Liver (tissue), 9 donors: ENCODE results near the gene KANSL1. TPM values are rescaled to one million over a fixed set of nuclear protein-coding genes. Genes with fewer than 3 reads are reported as not detected.

Source experiments
- DNase-seq: peaks from one replicate; pipeline ENCODE4 v3.0.0-alpha.2; 2017; ENCODE audit warnings: low spot score
- H3K27ac ChIP-seq, 2 donors: one replicate each; pipeline ENCODE4 v1.7.0; 2013; ENCODE audit warnings: inconsistent platforms in 2 of 2, low read length in 2 of 2, control low read depth in 1 of 2, low read depth in 1 of 2, mild to moderate bottlenecking in 1 of 2
- H3K27me3 ChIP-seq, 4 donors: one replicate each; pipeline versions ENCODE4 v1.6.1 to v1.7.0; 2013; ENCODE audit warnings: low read length in 3 of 4, inconsistent platforms in 1 of 4, mild to moderate bottlenecking in 1 of 4, moderate library complexity in 1 of 4; ENCODE audit not compliant: control insufficient read depth in 4 of 4, insufficient read depth in 4 of 4
- H3K36me3 ChIP-seq, 4 donors: one replicate each; pipeline versions ENCODE4 v1.6.1 to v1.7.0; 2013; ENCODE audit warnings: low read length in 3 of 4, mild to moderate bottlenecking in 3 of 4, low read depth in 1 of 4, moderate library complexity in 1 of 4; ENCODE audit not compliant: control insufficient read depth in 4 of 4, insufficient read depth in 3 of 4
- H3K4me1 ChIP-seq, 4 donors: one replicate each; pipeline versions ENCODE4 v1.6.1 to v1.7.0; 2013; ENCODE audit warnings: low read length in 3 of 4, mild to moderate bottlenecking in 3 of 4, moderate library complexity in 1 of 4; ENCODE audit not compliant: control insufficient read depth in 4 of 4, insufficient read depth in 4 of 4
- H3K4me3 ChIP-seq, 3 donors: one replicate each; pipeline versions ENCODE4 v1.6.1 to v1.7.0; 2013; ENCODE audit warnings: low read length in 3 of 3, control low read depth in 1 of 3, low read depth in 1 of 3, mild to moderate bottlenecking in 1 of 3
- H3K9ac ChIP-seq, 2 donors: one replicate each; pipeline ENCODE4 v1.7.0; 2013; ENCODE audit warnings: low read length in 2 of 2, mild to moderate bottlenecking in 2 of 2, moderate library complexity in 2 of 2, control low read depth in 1 of 2, low read depth in 1 of 2
- H3K9me3 ChIP-seq, 4 donors: one replicate each; pipeline versions ENCODE4 v1.6.1 to v1.7.0; 2013; ENCODE audit warnings: low read length in 3 of 4; ENCODE audit not compliant: control insufficient read depth in 4 of 4
- EGR1 ChIP-seq, 2 donors: IDR thresholded peaks; 2 replicates each; pipeline ENCODE4 v1.6.1; 2016 to 2018; ENCODE audit warnings: antibody characterized with exemption in 2 of 2, low read depth in 2 of 2
- FOXA1 ChIP-seq: IDR thresholded peaks from 2 replicates; pipeline ENCODE4 v1.6.1; 2016; ENCODE audit warnings: antibody characterized with exemption
- HNF4A ChIP-seq, 2 donors: conservative IDR thresholded peaks; 2 replicates each; pipeline ENCODE4 v1.6.1; 2016; ENCODE audit warnings: antibody characterized with exemption in 2 of 2, mild to moderate bottlenecking in 2 of 2
- HNF4G ChIP-seq: IDR thresholded peaks from 2 replicates; pipeline ENCODE4 v1.6.1; 2016; ENCODE audit warnings: antibody characterized with exemption
- MAX ChIP-seq: IDR thresholded peaks from 2 replicates; pipeline ENCODE4 v1.6.1; 2016; ENCODE audit warnings: antibody characterized with exemption
- RAD21 ChIP-seq, 2 donors: IDR thresholded peaks; 2 replicates each; pipeline ENCODE4 v1.6.1; 2016; ENCODE audit warnings: antibody characterized with exemption in 2 of 2, mild to moderate bottlenecking in 2 of 2
- REST ChIP-seq: IDR thresholded peaks from 2 replicates; pipeline ENCODE4 v1.6.1; 2016; ENCODE audit warnings: antibody characterized with exemption, mild to moderate bottlenecking
- RXRA ChIP-seq, 2 donors: IDR thresholded peaks; 2 replicates each; pipeline ENCODE4 v1.6.1; 2017 to 2018; ENCODE audit warnings: antibody characterized with exemption in 2 of 2, mild to moderate bottlenecking in 1 of 2
- SP1 ChIP-seq: IDR thresholded peaks from 2 replicates; pipeline ENCODE4 v1.6.1; 2018; ENCODE audit warnings: antibody characterized with exemption, mild to moderate bottlenecking
- YY1 ChIP-seq: IDR thresholded peaks from 2 replicates; pipeline ENCODE4 v1.6.1; 2016; ENCODE audit warnings: antibody characterized with exemption, mild to moderate bottlenecking
- ZBTB33 ChIP-seq: IDR thresholded peaks from 2 replicates; pipeline ENCODE4 v1.6.1; 2016; ENCODE audit warnings: antibody characterized with exemption
- WGBS: extraction: QIAGEN DNeasy Blood & Tissue Kit; methylation state at CpG from one replicate; pipeline ENCODE4 v1.1.7; 2013; 5-methylcytosine and 5-hydroxymethylcytosine counted together
- polyA plus RNA-seq, 2 donors: library from polyadenylated mRNA; stranded (reverse) in 1 of 2; unstranded in 1 of 2; fragments of 200-250 nt in 1 of 2; fragments of >200 nt in 1 of 2; fragmentation: Nextera tagmentation in 1 of 2; extraction: Ambion mirVana in 1 of 2; gene quantifications; one replicate each; pipeline versions ENCODE4 v1.2.1 to v1.2.3, GENCODE V29; 2013 to 2015
- total RNA-seq, 2 donors: library from RNA; depleted of rRNA; stranded (reverse); fragments of >200 nt; gene quantifications; one replicate each; pipeline ENCODE4 v1.2.3, GENCODE V29; 2014
- donor health status: healthy.
- donor health status: healthy.
- donor health status: healthy.
- donor health status: healthy.
- donor health status: healthy.

The KANSL1 gene
- total and polyA plus RNA-seq, 4 donors: 5.5 to 86.3 (median 24.0) TPM

- Histone ChIP-seq H3K9ac (no peak overlapping the region), H3K27me3 (no peaks in the 10 kb centered on the region), H3K27ac (no peak overlapping the region), H3K9me3 (no peaks in the 10 kb centered on the region), H3K4me3 (no peak overlapping the region), H3K4me1 (peaks cover 7 to 22% (median 9%) of the 10 kb centered on the region in 4 donors), H3K36me3 (no peaks in the 10 kb centered on the region)
- 78% methylated on average over 3 of the region's 3 CpGs for WGBS
- TF ChIP-seq RAD21 (IDR thresholded peaks at IDR 0.05) (no peak), FOXA1 (no peak), RXRA (IDR thresholded peaks at IDR 0.05) (no peak)
- no peak for DNase-seq
Observed at GRCh38 chr17:46135879-46136563, 57.2 kb downstream of the KANSL1 start.

- peaks cover 7 to 20% (median 9%) of the 10 kb centered on the region in 4 donors for H3K4me1 ChIP-seq
- H3K9ac ChIP-seq: no peak overlapping the region
- WGBS: 90% methylated on average over 4 of the region's 4 CpGs
- peak in 1 of 2 donors; percentile 23 for TF ChIP-seq RXRA (IDR thresholded peaks at IDR 0.05)
- peak; percentile 10 for TF ChIP-seq HNF4A (conservative IDR thresholded peaks at IDR 0.05)
- TF ChIP-seq YY1: no peak
- no peaks in the 10 kb centered on the region for H3K36me3 ChIP-seq
- DNase-seq: no peak
- no peaks in the 10 kb centered on the region for H3K9me3 ChIP-seq
- H3K4me3 ChIP-seq: no peak overlapping the region
- no peaks in the 10 kb centered on the region for H3K27me3 ChIP-seq
- no peak overlapping the region for H3K27ac ChIP-seq
Observed at GRCh38 chr17:46135126-46135812, 58.0 kb downstream of the KANSL1 start.

GRCh38 chr17:46129302-46129701 is 63.9 kb downstream of the KANSL1 start:
- no peak for DNase-seq
- WGBS: 88% methylated on average over 2 of the region's 2 CpGs
- Histone ChIP-seq H3K27ac (no peak overlapping the region), H3K36me3 (no peaks in the 10 kb centered on the region), H3K4me3 (no peak overlapping the region), H3K27me3 (no peaks in the 10 kb centered on the region), H3K9me3 (no peaks in the 10 kb centered on the region), H3K4me1 (peaks cover 0 to 3% (median under 1%) of the 10 kb centered on the region in 4 donors), H3K9ac (no peak overlapping the region)
- TF ChIP-seq FOXA1 (no peak), EGR1 (IDR thresholded peaks at IDR 0.05; ENCODE audit: low read depth in 2 of 2) (no peak), YY1 (no peak), ZBTB33 (no peak), SP1 (no peak), HNF4G (no peak), RXRA (IDR thresholded peaks at IDR 0.05) (no peak), HNF4A (conservative IDR thresholded peaks at IDR 0.05) (no peak), REST (no peak), MAX (no peak)
